ENCODE results near the gene DGCR8.
A peak's percentile ranks its signal among the peaks of the same experiment; 100 is the strongest.

DGCR8 gene

GRCh38 chr22:20057596-20058268, 22.3 kb upstream of the DGCR8 start:
- Histone ChIP-seq H3K27ac (no peak overlapping the region), H3K4me3 (no peak overlapping the region)
- no peak for DNase-seq (ENCODE audit: low spot score)
- TF ChIP-seq CTCF (IDR thresholded peaks at IDR 0.05), result no peak

- no peak overlapping the region for H3K27ac ChIP-seq
- H3K4me3 ChIP-seq, result no peak overlapping the region
- DNase-seq (ENCODE audit: low spot score), result no peak
- no peak for TF ChIP-seq CTCF (IDR thresholded peaks at IDR 0.05)
Observed at GRCh38 chr22:20058989-20059770, 20.9 kb upstream of the DGCR8 start.

- Histone ChIP-seq H3K4me3 (no peak overlapping the region), H3K27ac (no peak overlapping the region)
- no peak for TF ChIP-seq CTCF (IDR thresholded peaks at IDR 0.05)
- no peak for DNase-seq (ENCODE audit: low spot score)
Observed at GRCh38 chr22:20060700-20061480, 19.2 kb upstream of the DGCR8 start.

- no peak overlapping the region for H3K27ac ChIP-seq
- TF ChIP-seq CTCF (IDR thresholded peaks at IDR 0.05), result no peak
- DNase-seq (ENCODE audit: low spot score), result peak; percentile 59
- H3K4me3 ChIP-seq, result no peak overlapping the region
Observed at GRCh38 chr22:20061481-20061861, 18.6 kb upstream of the DGCR8 start.

- H3K4me3 ChIP-seq, result no peak overlapping the region
- H3K27ac ChIP-seq, result no peak overlapping the region
Observed at GRCh38 chr22:20062043-20062765, 17.8 kb upstream of the DGCR8 start.

GRCh38 chr22:20062766-20063083, 17.3 kb upstream of the DGCR8 start:
- Histone ChIP-seq H3K27ac (no peak overlapping the region), H3K4me3 (no peak overlapping the region)
- no peak for DNase-seq (ENCODE audit: low spot score)
- no peak for TF ChIP-seq CTCF (IDR thresholded peaks at IDR 0.05)

More at GRCh38 chr22:20062043-20062765, 17.8 kb upstream of the DGCR8 start:
- TF ChIP-seq CTCF (IDR thresholded peaks at IDR 0.05), result no peak
- peak; percentile 69 for DNase-seq (ENCODE audit: low spot score)
